HS-27A (cell line): ENCODE results near the gene RRP8.
A peak's percentile ranks its signal among the peaks of the same experiment; 100 is the strongest.

ENCODE experiments used
- DNase-seq: peaks from one replicate; pipeline ENCODE4 v3.0.0-alpha.2; 2012; ENCODE audit warnings: low read depth, missing footprints

RRP8 gene

DNA sequence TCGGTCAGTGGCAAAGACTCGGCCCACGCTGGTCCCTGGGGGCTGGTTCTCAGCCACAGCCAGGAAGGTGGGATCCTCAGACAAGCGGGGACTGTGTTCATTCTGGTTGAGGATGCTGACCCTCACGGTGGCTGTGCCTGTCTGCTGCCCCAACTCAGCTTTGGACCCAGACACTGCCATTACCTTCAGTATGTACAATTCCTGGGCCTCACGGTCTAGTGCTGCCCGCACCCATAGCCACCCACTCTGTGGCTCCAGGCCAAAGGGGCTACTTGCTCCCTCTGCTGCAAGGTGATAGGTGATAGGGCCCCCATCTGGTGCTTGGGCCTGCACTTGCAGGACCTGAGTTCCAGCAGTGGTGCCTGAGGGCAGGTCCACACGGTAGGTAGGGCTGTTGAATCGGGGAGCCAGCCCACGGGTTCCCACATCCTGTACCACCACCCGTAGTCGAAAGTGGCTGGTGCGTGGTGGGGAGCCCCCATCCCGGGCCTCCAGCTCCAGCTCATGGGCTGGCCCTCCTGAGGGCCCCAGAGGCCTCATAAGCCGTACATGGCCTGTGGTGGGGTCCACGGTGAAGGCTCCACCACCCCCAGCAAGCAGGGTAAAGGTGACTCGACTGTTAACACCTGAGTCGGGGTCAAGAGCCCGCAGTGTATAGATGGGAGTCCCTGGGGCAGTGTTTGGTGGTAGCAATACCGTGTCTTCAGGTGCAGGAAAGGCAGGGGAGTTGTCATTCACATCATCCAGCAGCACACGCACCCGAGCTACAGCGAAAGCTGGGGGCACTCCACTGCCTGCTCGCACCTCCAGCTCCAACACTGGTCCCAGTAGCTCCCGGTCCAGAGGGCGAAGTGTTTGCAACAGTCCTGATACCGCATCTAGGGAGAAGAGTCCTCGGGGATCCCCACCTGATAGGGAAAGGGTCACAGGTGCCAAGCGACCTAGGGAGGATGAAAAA lies 29.0 kb upstream of the RRP8 start:
- DNase-seq: no peak

DNA sequence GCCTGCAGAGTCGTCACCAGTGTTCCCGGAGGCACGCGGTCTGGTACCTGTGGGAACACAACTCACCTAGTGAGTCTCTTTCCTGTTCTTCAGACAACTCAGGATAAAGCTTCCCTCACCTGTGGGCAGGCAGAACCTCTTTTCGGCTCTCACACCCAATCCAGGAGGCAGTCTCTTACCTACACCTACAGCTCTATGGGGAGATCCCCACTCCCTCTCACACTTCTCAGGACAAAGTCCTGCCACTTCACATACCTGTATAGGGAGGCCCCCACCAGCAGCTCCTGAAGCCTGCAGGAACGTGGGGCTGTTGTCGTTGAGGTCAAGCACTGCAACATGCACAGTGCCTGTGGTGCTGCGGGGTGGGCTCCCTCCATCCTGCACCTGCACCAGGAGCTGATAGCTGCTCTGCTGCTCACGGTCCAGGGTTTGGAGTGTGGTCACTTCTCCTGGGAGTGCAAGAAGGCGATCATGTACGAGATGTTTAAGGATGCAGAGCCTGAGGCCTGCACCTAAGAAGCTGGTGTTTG lies 28.0 kb upstream of the RRP8 start:
- no peak for DNase-seq

- DNase-seq: no peak
Measured at GRCh38 chr11:6630632-6631291, 27.3 kb upstream of the RRP8 start.

- no peak for DNase-seq
Measured at GRCh38 chr11:6629892-6630631, 26.6 kb upstream of the RRP8 start.

DNA sequence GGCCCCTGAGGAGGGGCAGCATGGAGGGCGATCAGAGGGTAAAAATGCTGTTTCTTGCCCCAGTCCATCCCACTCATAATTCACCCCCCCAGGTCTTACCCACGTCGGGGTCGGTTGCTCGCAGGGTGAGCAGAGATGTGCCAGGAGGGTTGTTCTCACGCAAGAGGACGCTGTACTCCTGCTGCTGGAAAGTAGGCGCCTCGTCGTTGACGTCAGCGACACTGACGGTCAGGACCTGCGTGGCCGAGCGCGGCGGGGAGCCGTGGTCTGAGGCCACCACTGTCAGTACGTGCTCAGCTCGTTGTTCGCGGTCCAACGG lies 26.1 kb upstream of the RRP8 start:
- DNase-seq: no peak

GRCh38 chr11:6628526-6628925 lies 25.1 kb upstream of the RRP8 start:
- DNase-seq: no peak

GRCh38 chr11:6627762-6628241 lies 24.4 kb upstream of the RRP8 start:
- no peak for DNase-seq

GRCh38 chr11:6626971-6627761 lies 23.8 kb upstream of the RRP8 start:
- no peak for DNase-seq

DNA sequence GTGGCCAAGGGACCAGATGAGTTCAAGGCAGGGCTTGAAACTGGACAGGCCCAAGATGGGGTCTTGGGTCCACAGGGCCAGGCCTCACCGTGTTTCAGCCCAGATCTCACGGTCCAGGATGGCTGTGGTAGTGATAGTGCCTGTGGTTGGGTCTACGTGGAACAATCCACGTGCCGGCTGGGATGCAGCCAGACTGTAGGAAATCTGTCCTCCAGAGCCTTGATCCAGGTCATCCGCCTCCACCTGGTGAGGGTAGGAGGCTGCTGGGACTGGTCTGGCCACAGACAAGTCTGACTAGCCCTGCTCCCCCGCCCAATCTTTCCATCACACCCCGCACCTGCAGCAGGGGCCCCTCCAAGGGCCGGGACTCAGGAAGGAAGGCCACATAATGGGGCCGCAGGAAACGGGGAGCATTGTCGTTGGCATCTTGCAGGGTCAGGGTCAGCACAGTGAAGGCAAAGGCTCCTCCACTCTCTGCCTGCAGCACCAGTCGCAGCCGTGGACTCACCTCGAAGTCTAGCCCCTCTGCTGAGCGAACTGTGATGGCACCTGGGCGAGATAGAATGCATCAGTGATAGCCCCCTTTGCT lies 22.5 kb upstream of the RRP8 start:
- DNase-seq: no peak

- DNase-seq: no peak
Measured at GRCh38 chr11:6625156-6625831, 21.9 kb upstream of the RRP8 start.

- DNase-seq: no peak
Measured at GRCh38 chr11:6623391-6624363, 20.3 kb upstream of the RRP8 start.

DNA sequence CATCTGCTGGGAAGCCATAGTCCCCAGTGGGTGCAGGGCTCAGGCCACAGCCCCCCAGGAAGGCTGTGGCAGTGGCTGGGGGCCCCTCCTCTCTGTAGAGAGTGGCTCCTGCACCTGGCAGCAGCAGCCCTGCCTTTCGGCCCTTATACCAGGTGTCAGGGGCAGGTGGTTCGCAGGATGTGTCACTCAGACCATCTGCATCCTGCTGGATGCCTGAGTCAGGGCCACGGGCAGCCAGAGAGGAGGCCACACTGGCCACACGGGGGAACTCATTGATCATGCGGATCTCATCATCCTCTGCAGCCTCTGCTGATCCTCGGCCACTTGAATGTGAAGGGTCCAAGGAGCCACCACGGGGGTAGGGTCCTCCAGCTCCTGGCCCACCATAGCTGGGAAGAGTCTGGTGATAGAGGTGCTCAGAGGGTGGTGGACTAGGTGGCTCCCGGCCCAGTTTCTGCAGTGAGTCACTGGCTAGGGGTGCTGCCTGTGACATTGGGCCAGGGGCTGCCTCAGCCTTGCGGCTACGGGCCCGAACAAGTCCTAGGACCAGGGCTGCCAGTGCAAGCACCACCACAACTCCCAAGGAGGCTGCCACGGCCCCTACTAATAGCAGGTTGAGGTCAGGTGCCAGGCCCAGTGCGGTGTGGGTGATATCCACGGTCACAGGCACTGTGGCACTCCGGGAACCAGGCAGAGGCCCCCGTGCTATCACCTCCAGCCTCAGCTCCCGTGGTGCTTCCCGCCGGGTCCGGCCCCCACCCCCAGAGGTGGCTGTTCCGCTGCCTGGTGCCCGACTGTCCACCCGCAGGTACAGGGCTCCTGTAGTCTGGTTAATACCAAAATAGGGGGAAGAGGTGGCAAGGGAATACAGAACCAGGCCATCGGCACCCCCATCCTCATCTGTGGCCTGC lies 19.1 kb upstream of the RRP8 start:
- DNase-seq: no peak

DNA sequence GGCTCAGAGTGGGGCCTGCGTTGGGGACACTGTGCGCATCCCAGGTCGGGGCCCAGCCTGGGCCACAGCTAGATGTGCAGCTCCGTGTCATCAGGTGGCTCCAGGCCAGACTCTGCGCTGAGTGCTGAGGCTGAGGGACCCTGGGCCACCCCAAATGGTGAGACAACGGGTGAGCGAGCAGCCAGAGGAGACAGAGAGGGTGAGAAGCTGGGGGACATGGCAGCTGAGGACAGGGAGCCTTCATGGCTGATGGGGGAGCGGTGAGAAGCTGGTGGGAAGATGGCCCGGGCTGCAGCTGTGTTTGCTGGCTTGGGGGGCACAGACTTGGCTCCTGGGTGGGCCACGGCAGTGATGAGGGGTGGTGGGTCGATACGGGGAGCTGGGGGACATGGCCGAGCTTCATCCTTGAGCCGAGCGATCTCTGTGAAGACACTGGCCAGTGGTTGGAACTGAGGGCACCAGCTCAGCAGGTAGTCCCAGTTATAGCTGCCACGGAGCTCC lies 18.3 kb upstream of the RRP8 start:
- DNase-seq: no peak

GRCh38 chr11:6620636-6621035 lies 17.2 kb upstream of the RRP8 start:
- no peak for DNase-seq

DNA sequence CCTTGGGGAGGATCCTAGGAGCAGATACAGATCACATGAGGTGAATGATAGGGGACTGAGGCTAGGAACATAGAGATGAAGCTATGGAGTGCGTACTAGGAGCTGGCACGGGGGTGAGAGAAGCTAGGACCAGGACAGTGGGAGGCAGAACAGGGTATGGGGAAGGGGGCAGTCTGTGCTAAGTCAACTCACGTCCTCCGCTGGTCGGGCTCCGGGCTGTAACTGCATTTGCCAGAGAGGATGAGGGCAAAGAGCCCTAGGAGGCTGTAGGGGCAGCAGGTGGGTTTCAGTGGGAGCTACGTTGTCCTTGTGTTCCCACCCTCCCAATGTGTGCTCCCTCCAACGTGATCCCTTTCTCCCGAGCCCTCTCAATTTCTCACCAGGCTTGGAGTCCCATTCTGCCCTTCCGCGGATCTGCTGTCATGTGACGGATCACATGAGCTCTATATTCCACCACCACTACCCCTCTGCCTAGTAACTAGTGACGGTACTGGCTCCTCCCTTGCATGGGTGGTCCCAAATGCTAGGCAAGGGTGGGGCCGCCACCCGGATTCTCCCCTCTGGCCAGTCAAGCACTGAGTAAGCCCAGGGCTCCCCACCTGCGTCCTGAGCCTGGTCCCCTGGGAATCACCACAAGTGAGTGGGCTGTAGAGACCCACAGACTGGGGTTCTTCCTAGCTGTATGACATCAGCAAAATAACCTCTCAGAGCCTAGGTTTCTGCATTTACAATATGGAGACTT lies 15.8 kb upstream of the RRP8 start, which contains the start of gene TPP1:
Gene TPP1, minus strand, starts transcription at position 419 of the 742 bp plus-strand sequence. Its CDS starts 22 bp downstream, at position 397.
- DNase-seq: peak; percentile 90

DNA sequence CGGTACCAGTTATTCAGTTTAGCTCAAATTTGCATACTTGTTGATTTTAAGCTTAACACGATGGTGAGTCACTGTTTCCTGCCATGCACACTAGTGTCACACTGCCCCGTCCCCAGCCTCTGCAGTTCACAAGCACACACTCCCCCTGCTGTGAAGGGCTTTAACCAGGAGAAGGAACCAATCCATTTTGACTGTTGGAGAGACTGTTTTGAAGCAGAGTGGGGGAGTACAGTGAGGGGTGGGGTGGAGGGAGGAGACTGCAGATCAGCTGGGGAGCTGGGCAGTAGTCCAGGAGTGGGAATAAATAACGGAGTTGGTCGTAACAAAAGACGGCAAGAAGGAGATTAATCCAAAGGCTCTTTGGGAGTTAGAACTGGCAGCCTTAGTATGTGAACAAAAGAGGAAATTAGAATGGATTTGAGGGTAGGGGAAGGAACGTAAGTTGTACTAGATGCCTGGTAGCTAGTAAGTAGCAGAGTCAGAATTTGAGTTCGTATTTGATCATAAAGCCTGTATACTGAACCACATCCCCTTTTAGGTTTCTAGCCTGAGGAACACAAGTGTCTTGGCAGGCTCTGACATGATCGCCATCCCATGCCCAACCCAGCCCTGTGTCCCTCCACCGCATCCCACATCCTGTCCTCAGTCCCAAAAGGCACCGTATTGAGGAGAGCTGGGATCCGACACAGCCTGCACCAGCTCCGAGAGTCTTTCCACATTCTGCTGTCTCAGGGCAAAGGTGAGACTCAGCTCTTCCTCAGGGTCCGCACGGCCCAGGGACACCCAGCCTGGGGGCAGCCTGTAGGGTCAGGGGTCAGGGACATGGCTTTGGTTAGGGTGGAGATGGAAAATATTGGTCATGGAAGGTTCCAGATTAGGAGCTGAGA lies 14.9 kb upstream of the RRP8 start:
- no peak for DNase-seq
